ENCODE data around the gene TIMM44.

Gene TIMM44

GRCh38 chr19:7912697-7913564 lies 30.5 kb downstream of the TIMM44 start:
- DNase-seq: no peak

DNA sequence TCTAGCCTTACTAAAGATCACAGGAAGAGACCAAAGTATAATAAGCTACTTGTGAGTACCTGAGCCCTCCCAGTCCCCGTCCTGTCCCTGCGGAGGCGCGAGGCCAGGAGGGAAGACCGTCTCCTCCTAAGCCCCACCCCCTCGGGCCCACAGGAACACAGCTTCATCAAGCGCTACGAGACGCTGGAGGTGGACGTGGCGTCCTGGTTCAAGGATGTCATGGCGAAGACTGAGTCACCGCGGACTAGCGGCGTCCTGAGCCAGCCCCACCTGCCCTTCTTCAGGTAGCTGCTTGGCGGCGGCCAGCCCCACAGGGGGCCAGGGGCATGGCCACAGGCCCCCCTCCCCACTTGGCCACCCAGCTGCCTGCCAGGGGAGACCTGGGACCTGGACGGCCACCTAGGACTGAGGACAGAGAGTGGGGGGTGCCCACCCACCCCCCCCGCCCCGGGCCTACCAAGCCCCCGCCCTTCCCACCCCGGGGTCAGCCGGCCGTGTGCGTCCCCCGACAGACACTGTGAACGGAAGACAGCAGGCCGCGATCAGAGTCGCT lies 31.2 kb downstream of the TIMM44 start:
- DNase-seq: no peak

DNA sequence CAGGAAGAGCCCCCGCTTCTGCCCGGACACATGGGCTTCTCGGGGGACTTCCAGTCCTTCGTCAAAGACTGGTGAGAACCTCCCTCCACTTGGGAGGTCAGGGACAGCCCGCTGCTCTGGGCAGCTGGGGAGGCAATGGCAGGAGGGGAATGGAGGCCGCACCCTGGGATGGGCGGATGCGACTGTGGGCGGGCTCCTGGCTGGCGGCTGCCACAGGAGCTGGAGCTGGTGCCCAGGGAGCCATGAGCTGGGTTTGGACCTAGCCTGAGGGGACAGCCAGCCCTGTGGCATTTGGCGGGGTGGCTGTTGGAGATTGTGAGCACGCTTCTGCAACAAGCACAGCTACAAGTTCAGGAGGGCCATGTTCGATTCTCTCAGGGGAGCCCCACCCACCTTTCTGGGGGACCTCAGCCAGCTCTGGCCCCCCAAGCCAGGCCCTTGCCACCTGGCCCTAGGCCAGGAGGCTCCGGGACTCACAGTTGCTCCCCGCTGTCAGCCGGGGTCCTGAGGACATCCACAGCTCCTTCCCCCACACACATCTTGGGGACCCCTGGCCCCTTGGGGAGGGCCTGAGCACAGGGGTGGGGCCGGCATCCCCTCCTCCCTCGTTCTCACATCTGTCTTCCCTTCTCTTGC lies 31.8 kb downstream of the TIMM44 start:
- DNase-seq: no peak

- no peak for DNase-seq
Observed at GRCh38 chr19:7910321-7911161, 32.9 kb downstream of the TIMM44 start.

GRCh38 chr19:7909471-7910067 lies 33.9 kb downstream of the TIMM44 start:
- no peak for DNase-seq

- no peak for DNase-seq
Observed at GRCh38 chr19:7908742-7909461, 34.6 kb downstream of the TIMM44 start.

DNA sequence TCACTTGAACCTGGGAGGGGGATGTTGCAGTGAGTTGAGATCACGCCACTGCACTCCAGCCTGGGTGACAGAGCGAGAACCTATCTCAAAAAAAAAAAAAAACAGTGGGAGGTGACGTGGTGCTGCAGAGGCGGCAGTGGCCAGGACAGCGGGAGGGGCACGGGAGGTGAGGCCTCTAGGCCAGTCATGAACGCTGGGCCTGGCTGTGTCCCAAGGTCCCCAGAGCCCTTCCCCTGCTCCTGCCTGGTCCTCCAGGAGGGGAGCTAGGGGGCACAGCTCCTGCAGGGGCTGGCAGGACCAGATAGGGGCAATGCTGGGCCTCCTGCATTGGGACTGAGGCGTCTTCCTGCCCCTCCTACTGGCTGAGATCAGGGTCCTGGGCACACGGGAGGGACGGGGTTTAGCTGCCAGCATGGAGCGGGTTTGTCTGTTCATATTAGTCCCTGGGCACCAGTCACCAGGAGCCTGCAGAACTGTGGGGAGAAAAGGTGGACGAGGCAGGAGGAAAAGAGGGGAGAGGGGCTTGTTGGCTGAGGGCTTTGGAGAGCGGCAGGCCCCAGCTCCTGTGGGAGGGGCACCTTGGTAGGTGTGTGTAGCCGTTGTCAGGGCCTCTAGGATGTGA lies 35.3 kb downstream of the TIMM44 start:
- no peak for DNase-seq

DNA sequence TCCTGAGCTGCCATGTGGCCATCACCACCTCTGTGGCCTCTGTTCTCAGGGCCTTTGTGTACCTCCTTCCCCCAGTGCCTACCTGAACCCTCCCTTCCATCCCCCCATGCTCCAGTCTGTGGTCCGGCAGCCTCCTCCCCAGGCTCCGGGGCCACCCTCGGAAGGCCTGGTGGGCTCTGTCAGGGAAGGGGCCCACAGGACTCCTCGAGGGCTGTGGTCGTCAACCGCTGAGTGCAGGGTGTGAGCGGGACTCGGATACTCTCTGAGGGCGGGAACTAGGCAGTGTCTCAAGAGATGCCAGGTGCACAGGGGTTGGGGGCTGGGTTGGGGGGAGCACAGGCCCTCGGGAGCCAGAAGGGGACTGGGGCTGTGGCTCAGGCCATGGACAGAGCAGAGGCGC lies 35.9 kb downstream of the TIMM44 start:
- DNase-seq: no peak

DNA sequence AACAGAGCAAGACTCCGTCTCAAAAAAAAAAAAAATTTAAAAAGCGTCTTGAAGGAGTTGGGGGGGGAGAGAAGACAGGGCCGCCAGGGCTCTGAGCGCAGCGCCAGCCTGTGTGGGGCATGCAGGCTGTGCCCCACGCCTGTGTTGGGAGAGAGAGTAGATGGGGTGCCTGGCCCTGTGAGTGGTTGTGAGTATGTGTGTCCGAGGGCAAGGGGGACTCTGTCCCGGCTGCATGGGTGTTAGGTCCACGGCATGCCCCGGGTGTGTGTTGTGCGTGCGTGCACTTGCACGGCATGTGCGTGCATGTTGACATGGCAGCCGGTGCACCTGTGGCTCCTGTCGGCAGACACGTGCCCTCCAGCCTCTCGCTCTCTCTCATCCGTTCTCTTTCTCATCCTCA lies 36.3 kb downstream of the TIMM44 start:
- DNase-seq: no peak

- DNase-seq: no peak
Observed at GRCh38 chr19:7905859-7906258, 37.6 kb downstream of the TIMM44 start.

GRCh38 chr19:7905268-7905667 lies 38.2 kb downstream of the TIMM44 start:
- DNase-seq: no peak

- DNase-seq: peak; percentile 92
Observed at GRCh38 chr19:7904074-7905020, 39.1 kb downstream of the TIMM44 start.

- peak; percentile 99 for DNase-seq
Observed at GRCh38 chr19:7903244-7904073, 40.0 kb downstream of the TIMM44 start, which contains the start of gene MAP2K7. Gene MAP2K7 (plus strand): TSS chr19:7903877. CDS start chr19:7903945, 68 bp downstream.

DNA sequence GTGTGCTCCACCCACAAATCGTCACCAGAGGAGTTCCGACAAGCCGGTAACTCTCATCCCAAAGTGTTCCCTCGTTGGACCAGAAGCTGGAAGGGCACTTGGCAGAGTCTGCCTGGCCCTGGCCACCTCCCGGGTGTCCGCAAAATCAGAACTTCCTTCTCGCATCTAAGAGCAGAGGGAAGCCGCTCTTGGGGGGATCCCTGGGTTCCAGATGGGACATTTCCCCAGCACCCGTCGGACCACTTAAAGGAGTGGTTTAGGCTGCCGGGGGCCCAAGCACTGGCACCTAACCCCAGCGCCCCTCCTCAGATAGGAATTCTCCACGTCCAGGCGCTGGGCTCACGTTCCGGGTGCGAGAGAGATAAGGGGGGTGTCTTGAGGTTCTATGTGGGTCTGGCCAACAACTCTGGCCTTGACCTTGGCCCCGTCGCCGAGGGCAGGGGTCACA lies 40.6 kb downstream of the TIMM44 start:
- DNase-seq: no peak

DNA sequence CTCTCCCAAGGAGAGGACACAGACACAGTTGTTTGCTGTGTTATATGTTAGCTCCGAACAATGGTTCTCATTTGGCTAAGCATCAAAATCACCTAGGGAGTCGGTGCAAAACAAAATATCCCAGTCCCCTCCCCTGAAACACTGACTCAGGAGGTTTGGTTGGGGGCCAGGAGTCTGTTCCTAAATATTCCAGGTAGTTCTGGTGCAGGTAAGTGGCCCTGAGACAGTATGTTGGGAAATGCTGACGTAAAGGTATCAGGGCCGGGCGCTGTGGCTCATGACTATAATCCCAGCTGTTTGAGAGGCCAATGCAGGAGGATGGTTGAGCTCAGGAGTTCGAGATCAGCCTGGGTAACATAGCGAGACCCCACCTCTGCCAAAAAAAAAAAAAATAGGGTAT lies 42.1 kb downstream of the TIMM44 start:
- DNase-seq: no peak

DNA sequence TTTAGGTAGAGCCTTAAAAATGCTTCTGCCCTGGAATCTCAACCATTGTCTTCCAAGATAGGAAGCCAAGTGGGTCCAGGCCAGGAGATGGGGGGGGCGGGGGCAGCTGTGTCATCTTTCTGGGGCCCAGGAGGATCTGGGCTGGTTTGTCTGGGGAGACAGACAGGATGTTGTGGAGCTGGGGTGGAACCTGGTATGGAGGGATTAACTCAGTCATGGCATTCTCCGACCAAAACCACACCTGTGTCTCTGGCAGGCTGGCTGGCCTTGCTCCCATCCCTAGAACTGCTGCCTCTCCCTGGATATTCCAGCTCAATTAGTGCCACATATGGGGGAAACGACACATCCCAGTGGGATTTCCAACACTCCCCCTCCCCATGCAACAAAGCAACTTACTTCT lies 42.5 kb downstream of the TIMM44 start:
- DNase-seq: no peak

DNA sequence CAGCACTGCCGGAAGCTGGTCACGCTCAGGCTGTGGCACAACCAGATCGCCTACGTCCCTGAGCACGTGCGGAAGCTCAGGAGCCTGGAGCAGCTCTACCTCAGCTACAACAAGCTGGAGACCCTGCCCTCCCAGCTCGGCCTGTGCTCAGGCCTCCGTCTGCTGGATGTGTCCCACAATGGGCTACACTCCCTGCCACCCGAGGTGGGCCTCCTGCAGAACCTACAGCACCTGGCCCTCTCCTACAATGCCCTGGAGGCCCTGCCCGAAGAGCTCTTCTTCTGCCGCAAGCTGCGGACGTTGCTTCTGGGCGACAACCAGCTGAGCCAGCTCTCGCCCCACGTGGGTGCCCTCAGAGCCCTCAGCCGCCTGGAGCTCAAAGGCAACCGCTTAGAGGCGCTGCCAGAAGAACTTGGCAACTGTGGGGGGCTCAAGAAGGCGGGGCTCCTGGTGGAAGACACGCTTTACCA lies 43.0 kb downstream of the TIMM44 start:
- DNase-seq: no peak

GRCh38 chr19:7899751-7900378 lies 43.6 kb downstream of the TIMM44 start:
- no peak for DNase-seq

- DNase-seq: no peak
Observed at GRCh38 chr19:7898967-7899366, 44.5 kb downstream of the TIMM44 start.

Measured in CD4-positive, alpha-beta T cell treated with Interferon gamma for 1 hour (primary cell).